ENCODE measurements around the gene MYB.
"Not testable (repeated sequence)": the region's sequence is repeated elsewhere in the genome, so short reads cannot be mapped to it uniquely, and the experiment has no call there.

MYB gene

GRCh38 chr6:135180542-135181332 lies at the start of gene MYB:
MYB (plus strand) TSS chr6:135181308; CDS start chr6:135181514, 206 bp downstream.
- no peak for TF ChIP-seq ZFX (IDR thresholded peaks at IDR 0.05; ENCODE audit: borderline replicate concordance)
- TF ChIP-seq CTCF (IDR thresholded peaks at IDR 0.05) = no peak
- H3K27ac ChIP-seq = peak within 1 kb of the TSS; percentile 74

- no peak overlapping the region for H3K27ac ChIP-seq
- TF ChIP-seq ZFX (IDR thresholded peaks at IDR 0.05; ENCODE audit: borderline replicate concordance) (no peak), CTCF (IDR thresholded peaks at IDR 0.05) (no peak)
Observed at GRCh38 chr6:135132776-135133175, 48.3 kb upstream of the MYB start.

GRCh38 chr6:135135835-135136234 lies 45.3 kb upstream of the MYB start:
- no peak overlapping the region for H3K27ac ChIP-seq
- TF ChIP-seq ZFX (IDR thresholded peaks at IDR 0.05; ENCODE audit: borderline replicate concordance) (no peak), CTCF (IDR thresholded peaks at IDR 0.05) (no peak)

- H3K27ac ChIP-seq = no peak overlapping the region
- TF ChIP-seq CTCF (IDR thresholded peaks at IDR 0.05) = no peak
- TF ChIP-seq ZFX (IDR thresholded peaks at IDR 0.05; ENCODE audit: borderline replicate concordance) = no peak
Observed at GRCh38 chr6:135137826-135138225, 43.3 kb upstream of the MYB start.

GRCh38 chr6:135141182-135141581 lies 39.9 kb upstream of the MYB start:
- no peak overlapping the region for H3K27ac ChIP-seq
- TF ChIP-seq ZFX (IDR thresholded peaks at IDR 0.05; ENCODE audit: borderline replicate concordance) (no peak), CTCF (IDR thresholded peaks at IDR 0.05) (no peak)

- H3K27ac ChIP-seq = no peak overlapping the region
- no peak for TF ChIP-seq CTCF (IDR thresholded peaks at IDR 0.05)
- TF ChIP-seq ZFX (IDR thresholded peaks at IDR 0.05; ENCODE audit: borderline replicate concordance) = no peak
Observed at GRCh38 chr6:135141728-135142127, 39.4 kb upstream of the MYB start.

GRCh38 chr6:135142232-135142631 lies 38.9 kb upstream of the MYB start:
- H3K27ac ChIP-seq = not testable (repeated sequence)

- TF ChIP-seq CTCF (IDR thresholded peaks at IDR 0.05) (no peak), ZFX (IDR thresholded peaks at IDR 0.05; ENCODE audit: borderline replicate concordance) (no peak)
- no peak overlapping the region for H3K27ac ChIP-seq
Observed at GRCh38 chr6:135144673-135145062, 36.4 kb upstream of the MYB start.
